GM23338 (cell line): Measurements from ENCODE around the gene PHACTR1. TPM values are rescaled to one million over a fixed set of nuclear protein-coding genes. Genes with fewer than 3 reads are reported as not detected.

Experiments used
- ATAC-seq: fragments of 200-7000 bp; cut with Tn5 transposase; 3 replicates; pipeline ENCODE4 v1.9.1; 2020
- DNase-seq: peaks from one replicate; pipeline ENCODE4 v3.0.0-alpha.2; 2015; ENCODE audit warnings: low spot score
- H2AFZ ChIP-seq: fragments of 200-600 bp; sonication (generic); 2 replicates; pipeline ENCODE4 v1.8.0; 2016; ENCODE audit warnings: antibody characterized with exemption, mild to moderate bottlenecking, moderate library complexity
- H3F3A ChIP-seq: fragments of 200-600 bp; sonication (generic); replicated peaks from 2 replicates; pipeline ENCODE4 v1.8.0; 2017; ENCODE audit warnings: antibody characterized with exemption, mixed run types, low read depth
- H3K27ac ChIP-seq: fragments of 200-600 bp; sonication (generic); 2 replicates; pipeline ENCODE4 v1.6.1; 2016; ENCODE audit warnings: low read depth
- H3K27me3 ChIP-seq: fragments of 200-600 bp; sonication (generic); 2 replicates; pipeline ENCODE4 v1.8.0; 2016; ENCODE audit warnings: mild to moderate bottlenecking, mixed run types, moderate library complexity; ENCODE audit not compliant: insufficient read depth
- H3K36me3 ChIP-seq: fragments of 200-600 bp; sonication (generic); 2 replicates; pipeline ENCODE4 v1.8.0; 2016; ENCODE audit warnings: mild to moderate bottlenecking; ENCODE audit not compliant: insufficient read depth
- H3K4me1 ChIP-seq: fragments of 200-600 bp; sonication (generic); 2 replicates; pipeline ENCODE4 v1.8.0; 2016; ENCODE audit warnings: mild to moderate bottlenecking, moderate library complexity; ENCODE audit not compliant: insufficient read depth
- H3K4me2 ChIP-seq: fragments of 200-600 bp; sonication (generic); 2 replicates; pipeline ENCODE4 v1.7.1; 2017; ENCODE audit warnings: mixed run types
- H3K4me3 ChIP-seq: fragments of 200-600 bp; sonication (generic); 2 replicates; pipeline ENCODE4 v1.6.1; 2016; ENCODE audit warnings: mixed run types
- H3K79me2 ChIP-seq: fragments of 200-600 bp; sonication (generic); replicated peaks from 2 replicates; pipeline ENCODE4 v1.8.0; 2017; ENCODE audit warnings: mild to moderate bottlenecking; ENCODE audit not compliant: insufficient read depth
- H3K9me2 ChIP-seq: fragments of 200-600 bp; sonication (generic); 2 replicates; pipeline ENCODE4 v1.8.0; 2017; ENCODE audit not compliant: insufficient read depth
- H4K20me1 ChIP-seq: fragments of 200-600 bp; sonication (generic); replicated peaks from 2 replicates; pipeline ENCODE4 v1.8.0; 2017; ENCODE audit warnings: mild to moderate bottlenecking; ENCODE audit not compliant: insufficient read depth
- H3K27ac Mint-ChIP-seq: 2 replicates; pipeline ENCODE4 v1.8.0; 2020; ENCODE audit warnings: inconsistent platforms, mild to moderate bottlenecking, moderate library complexity, mixed read lengths
- H3K27me3 Mint-ChIP-seq: 3 replicates; pipeline ENCODE4 v1.8.0; 2022; ENCODE audit warnings: low read depth, mild to moderate bottlenecking, moderate library complexity, mixed read lengths, inconsistent platforms; ENCODE audit not compliant: insufficient read depth, poor library complexity
- H3K36me3 Mint-ChIP-seq: 3 replicates; pipeline ENCODE4 v1.8.0; 2021; ENCODE audit warnings: low read depth, mild to moderate bottlenecking, inconsistent platforms, moderate library complexity, mixed read lengths
- H3K4me1 Mint-ChIP-seq: 3 replicates; pipeline ENCODE4 v1.8.0; 2020; ENCODE audit warnings: mild to moderate bottlenecking, inconsistent platforms, mixed read lengths
- H3K4me3 Mint-ChIP-seq: 3 replicates; pipeline ENCODE4 v1.8.0; 2021; ENCODE audit warnings: moderate library complexity, mild to moderate bottlenecking, inconsistent platforms, mixed read lengths
- H3K9me3 Mint-ChIP-seq: 3 replicates; pipeline ENCODE4 v1.8.0; 2020; ENCODE audit warnings: moderate library complexity, mild to moderate bottlenecking, inconsistent platforms, mixed read lengths
- CREB1 ChIP-seq: fragments of 250-450 bp; sonication (Bioruptor Pico); IDR thresholded peaks from 2 replicates; pipeline ENCODE4 v1.5.0; 2020; ENCODE audit warnings: low read depth, mild to moderate bottlenecking, moderate library complexity
- EZH2 ChIP-seq: fragments of 200-600 bp; sonication (generic); IDR thresholded peaks from one replicate; pipeline ENCODE4 v1.8.0; 2017; ENCODE audit warnings: antibody characterized with exemption, mild to moderate bottlenecking, low read depth; ENCODE audit not compliant: unreplicated experiment
- EZH2phosphoT487 ChIP-seq: fragments of 200-600 bp; sonication (generic); IDR thresholded peaks from one replicate; pipeline ENCODE4 v1.8.1; 2018; ENCODE audit warnings: antibody characterized with exemption; ENCODE audit not compliant: unreplicated experiment
- JUNB ChIP-seq: IDR thresholded peaks from one replicate; pipeline ENCODE4 v1.6.1; 2016; ENCODE audit warnings: antibody characterized with exemption; ENCODE audit not compliant: unreplicated experiment
- NANOG ChIP-seq: IDR thresholded peaks from 2 replicates; pipeline ENCODE4 v1.6.1; 2016; ENCODE audit warnings: antibody characterized with exemption, borderline replicate concordance
- POLR2AphosphoS5 ChIP-seq: IDR thresholded peaks from 2 replicates; pipeline ENCODE4 v1.6.1; 2016; ENCODE audit warnings: antibody characterized with exemption, low read depth
- STAT1 ChIP-seq: IDR thresholded peaks from one replicate; pipeline ENCODE4 v1.6.1; 2016; ENCODE audit warnings: antibody characterized with exemption; ENCODE audit not compliant: unreplicated experiment
- ZNF114 ChIP-seq: fragments of 250-450 bp; sonication (Bioruptor Pico); IDR thresholded peaks from 2 replicates; pipeline ENCODE4 v1.5.0; 2020; ENCODE audit warnings: mild to moderate bottlenecking, moderate library complexity
- ZNF331 ChIP-seq: fragments of 250-450 bp; sonication (Bioruptor Pico); IDR thresholded peaks from 2 replicates; pipeline ENCODE4 v1.5.0; 2020; ENCODE audit warnings: low read depth, mild to moderate bottlenecking, moderate library complexity
- polyA plus RNA-seq: library from polyadenylated mRNA; unstranded; fragments of >200 nt; fragmentation: Nextera tagmentation; extraction: Ambion mirVana; gene quantifications from 2 replicates; pipeline ENCODE4 v1.2.1, GENCODE V29; 2016
- total RNA-seq: library from RNA; depleted of rRNA; stranded (reverse); fragments of >200 nt; shearing (Covaris generic); gene quantifications from 2 replicates; pipeline ENCODE4 v1.2.3, GENCODE V29; 2014
- TF ChIP-seq, protein P1 (sequence below): fragments of 250-450 bp; sonication (Bioruptor Pico); IDR thresholded peaks from 2 replicates; pipeline ENCODE4 v1.5.0; 2020; ENCODE audit warnings: mild to moderate bottlenecking, moderate library complexity
- TF ChIP-seq, protein P2 (sequence below): IDR thresholded peaks from 2 replicates; pipeline ENCODE4 v1.6.1; 2016; ENCODE audit warnings: antibody characterized with exemption
- TF ChIP-seq, protein P3 (sequence below): IDR thresholded peaks from one replicate; pipeline ENCODE4 v1.6.1; 2018; ENCODE audit warnings: antibody characterized with exemption; ENCODE audit not compliant: unreplicated experiment
- TF ChIP-seq, protein P4 (sequence below), 2 experiments: fragments of 200-600 bp in 1 of 2; sonication (generic) in 1 of 2; conservative IDR thresholded peaks; 2 replicates each; pipeline versions ENCODE4 v1.5.1 to v1.6.1; 2016 to 2017; ENCODE audit warnings: antibody characterized with exemption in 2 of 2, low read depth in 2 of 2, mild to moderate bottlenecking in 2 of 2, moderate library complexity in 1 of 2

The PHACTR1 gene
- total and polyA plus RNA-seq, 2 experiments from 2014 or later, result 5.9 to 19.3 TPM

DNA sequence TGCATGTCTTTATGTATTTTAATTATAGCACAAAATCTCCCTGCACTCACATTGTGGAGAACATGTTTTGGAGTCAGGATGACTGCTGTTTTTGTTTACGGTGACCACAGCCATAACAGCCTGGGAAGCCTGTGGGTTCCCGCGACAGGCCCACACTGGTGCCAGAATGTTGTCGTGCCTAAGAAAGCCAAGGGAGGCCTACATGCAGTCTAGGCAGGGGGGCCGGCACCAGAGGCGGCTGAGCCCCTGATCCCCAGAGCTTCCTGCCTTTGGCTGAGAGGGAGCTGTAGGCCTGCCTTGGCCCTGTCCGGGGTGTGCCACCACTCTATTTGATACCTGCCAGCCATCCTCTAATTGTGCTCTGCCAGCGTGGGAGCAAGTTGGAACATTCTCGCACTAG, 565.1 kb downstream of the PHACTR1 start:
- Mint-ChIP-seq H3K4me3 (no peak overlapping the region), H3K36me3 (peaks cover 21% of the 10 kb centered on the region), H3K9me3 (peaks cover 11% of the 10 kb centered on the region; the same call in 2 of the 3 replicates), H3K27me3 (peaks cover 13% of the 10 kb centered on the region), H3K27ac (no peak overlapping the region), H3K4me1 (peaks cover 15% of the 10 kb centered on the region)
- no peaks in the 10 kb centered on the region for H3F3A ChIP-seq
- no peak overlapping the region for H2AFZ ChIP-seq
- H3K4me3 ChIP-seq, result no peak overlapping the region
- no peaks in the 10 kb centered on the region for H4K20me1 ChIP-seq
- no peak overlapping the region for H3K4me2 ChIP-seq
- DNase-seq (no peak), ATAC-seq (no peak)
- H3K27me3 ChIP-seq, result no peaks in the 10 kb centered on the region
- H3K36me3 ChIP-seq, result no peaks in the 10 kb centered on the region
- no peak overlapping the region for H3K27ac ChIP-seq
- H3K4me1 ChIP-seq, result peaks cover 9% of the 10 kb centered on the region; the same call in 1 of the 2 replicates
- no peaks in the 10 kb centered on the region for H3K9me2 ChIP-seq
- H3K79me2 ChIP-seq, result no peaks in the 10 kb centered on the region
- TF ChIP-seq CREB1 (no peak), STAT1 (no peak), ZNF331 (CRISPR knock-in tag) (no peak), EZH2 (no peak), EZH2phosphoT487 (no peak), POLR2AphosphoS5 (no peak), ZNF114 (CRISPR knock-in tag) (no peak), NANOG (no peak), JUNB (no peak)
- TF ChIP-seq, protein P1, sequence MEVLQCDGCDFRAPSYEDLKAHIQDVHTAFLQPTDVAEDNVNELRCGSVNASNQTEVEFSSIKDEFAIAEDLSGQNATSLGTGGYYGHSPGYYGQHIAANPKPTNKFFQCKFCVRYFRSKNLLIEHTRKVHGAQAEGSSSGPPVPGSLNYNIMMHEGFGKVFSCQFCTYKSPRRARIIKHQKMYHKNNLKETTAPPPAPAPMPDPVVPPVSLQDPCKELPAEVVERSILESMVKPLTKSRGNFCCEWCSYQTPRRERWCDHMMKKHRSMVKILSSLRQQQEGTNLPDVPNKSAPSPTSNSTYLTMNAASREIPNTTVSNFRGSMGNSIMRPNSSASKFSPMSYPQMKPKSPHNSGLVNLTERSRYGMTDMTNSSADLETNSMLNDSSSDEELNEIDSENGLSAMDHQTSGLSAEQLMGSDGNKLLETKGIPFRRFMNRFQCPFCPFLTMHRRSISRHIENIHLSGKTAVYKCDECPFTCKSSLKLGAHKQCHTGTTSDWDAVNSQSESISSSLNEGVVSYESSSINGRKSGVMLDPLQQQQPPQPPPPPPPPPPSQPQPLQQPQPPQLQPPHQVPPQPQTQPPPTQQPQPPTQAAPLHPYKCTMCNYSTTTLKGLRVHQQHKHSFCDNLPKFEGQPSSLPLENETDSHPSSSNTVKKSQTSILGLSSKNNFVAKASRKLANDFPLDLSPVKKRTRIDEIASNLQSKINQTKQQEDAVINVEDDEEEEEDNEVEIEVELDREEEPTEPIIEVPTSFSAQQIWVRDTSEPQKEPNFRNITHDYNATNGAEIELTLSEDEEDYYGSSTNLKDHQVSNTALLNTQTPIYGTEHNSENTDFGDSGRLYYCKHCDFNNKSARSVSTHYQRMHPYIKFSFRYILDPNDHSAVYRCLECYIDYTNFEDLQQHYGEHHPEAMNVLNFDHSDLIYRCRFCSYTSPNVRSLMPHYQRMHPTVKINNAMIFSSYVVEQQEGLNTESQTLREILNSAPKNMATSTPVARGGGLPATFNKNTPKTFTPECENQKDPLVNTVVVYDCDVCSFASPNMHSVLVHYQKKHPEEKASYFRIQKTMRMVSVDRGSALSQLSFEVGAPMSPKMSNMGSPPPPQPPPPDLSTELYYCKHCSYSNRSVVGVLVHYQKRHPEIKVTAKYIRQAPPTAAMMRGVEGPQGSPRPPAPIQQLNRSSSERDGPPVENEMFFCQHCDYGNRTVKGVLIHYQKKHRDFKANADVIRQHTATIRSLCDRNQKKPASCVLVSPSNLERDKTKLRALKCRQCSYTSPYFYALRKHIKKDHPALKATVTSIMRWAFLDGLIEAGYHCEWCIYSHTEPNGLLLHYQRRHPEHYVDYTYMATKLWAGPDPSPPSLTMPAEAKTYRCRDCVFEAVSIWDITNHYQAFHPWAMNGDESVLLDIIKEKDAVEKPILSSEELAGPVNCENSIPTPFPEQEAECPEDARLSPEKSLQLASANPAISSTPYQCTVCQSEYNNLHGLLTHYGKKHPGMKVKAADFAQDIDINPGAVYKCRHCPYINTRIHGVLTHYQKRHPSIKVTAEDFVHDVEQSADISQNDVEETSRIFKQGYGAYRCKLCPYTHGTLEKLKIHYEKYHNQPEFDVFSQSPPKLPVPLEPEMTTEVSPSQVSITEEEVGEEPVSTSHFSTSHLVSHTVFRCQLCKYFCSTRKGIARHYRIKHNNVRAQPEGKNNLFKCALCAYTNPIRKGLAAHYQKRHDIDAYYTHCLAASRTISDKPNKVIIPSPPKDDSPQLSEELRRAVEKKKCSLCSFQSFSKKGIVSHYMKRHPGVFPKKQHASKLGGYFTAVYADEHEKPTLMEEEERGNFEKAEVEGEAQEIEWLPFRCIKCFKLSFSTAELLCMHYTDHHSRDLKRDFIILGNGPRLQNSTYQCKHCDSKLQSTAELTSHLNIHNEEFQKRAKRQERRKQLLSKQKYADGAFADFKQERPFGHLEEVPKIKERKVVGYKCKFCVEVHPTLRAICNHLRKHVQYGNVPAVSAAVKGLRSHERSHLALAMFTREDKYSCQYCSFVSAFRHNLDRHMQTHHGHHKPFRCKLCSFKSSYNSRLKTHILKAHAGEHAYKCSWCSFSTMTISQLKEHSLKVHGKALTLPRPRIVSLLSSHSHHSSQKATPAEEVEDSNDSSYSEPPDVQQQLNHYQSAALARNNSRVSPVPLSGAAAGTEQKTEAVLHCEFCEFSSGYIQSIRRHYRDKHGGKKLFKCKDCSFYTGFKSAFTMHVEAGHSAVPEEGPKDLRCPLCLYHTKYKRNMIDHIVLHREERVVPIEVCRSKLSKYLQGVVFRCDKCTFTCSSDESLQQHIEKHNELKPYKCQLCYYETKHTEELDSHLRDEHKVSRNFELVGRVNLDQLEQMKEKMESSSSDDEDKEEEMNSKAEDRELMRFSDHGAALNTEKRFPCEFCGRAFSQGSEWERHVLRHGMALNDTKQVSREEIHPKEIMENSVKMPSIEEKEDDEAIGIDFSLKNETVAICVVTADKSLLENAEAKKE, result no peak
- TF ChIP-seq, protein P2, sequence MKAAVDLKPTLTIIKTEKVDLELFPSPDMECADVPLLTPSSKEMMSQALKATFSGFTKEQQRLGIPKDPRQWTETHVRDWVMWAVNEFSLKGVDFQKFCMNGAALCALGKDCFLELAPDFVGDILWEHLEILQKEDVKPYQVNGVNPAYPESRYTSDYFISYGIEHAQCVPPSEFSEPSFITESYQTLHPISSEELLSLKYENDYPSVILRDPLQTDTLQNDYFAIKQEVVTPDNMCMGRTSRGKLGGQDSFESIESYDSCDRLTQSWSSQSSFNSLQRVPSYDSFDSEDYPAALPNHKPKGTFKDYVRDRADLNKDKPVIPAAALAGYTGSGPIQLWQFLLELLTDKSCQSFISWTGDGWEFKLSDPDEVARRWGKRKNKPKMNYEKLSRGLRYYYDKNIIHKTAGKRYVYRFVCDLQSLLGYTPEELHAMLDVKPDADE, result no peak
- TF ChIP-seq, protein P3, sequence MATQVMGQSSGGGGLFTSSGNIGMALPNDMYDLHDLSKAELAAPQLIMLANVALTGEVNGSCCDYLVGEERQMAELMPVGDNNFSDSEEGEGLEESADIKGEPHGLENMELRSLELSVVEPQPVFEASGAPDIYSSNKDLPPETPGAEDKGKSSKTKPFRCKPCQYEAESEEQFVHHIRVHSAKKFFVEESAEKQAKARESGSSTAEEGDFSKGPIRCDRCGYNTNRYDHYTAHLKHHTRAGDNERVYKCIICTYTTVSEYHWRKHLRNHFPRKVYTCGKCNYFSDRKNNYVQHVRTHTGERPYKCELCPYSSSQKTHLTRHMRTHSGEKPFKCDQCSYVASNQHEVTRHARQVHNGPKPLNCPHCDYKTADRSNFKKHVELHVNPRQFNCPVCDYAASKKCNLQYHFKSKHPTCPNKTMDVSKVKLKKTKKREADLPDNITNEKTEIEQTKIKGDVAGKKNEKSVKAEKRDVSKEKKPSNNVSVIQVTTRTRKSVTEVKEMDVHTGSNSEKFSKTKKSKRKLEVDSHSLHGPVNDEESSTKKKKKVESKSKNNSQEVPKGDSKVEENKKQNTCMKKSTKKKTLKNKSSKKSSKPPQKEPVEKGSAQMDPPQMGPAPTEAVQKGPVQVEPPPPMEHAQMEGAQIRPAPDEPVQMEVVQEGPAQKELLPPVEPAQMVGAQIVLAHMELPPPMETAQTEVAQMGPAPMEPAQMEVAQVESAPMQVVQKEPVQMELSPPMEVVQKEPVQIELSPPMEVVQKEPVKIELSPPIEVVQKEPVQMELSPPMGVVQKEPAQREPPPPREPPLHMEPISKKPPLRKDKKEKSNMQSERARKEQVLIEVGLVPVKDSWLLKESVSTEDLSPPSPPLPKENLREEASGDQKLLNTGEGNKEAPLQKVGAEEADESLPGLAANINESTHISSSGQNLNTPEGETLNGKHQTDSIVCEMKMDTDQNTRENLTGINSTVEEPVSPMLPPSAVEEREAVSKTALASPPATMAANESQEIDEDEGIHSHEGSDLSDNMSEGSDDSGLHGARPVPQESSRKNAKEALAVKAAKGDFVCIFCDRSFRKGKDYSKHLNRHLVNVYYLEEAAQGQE, result no peak
- TF ChIP-seq, protein P4, sequence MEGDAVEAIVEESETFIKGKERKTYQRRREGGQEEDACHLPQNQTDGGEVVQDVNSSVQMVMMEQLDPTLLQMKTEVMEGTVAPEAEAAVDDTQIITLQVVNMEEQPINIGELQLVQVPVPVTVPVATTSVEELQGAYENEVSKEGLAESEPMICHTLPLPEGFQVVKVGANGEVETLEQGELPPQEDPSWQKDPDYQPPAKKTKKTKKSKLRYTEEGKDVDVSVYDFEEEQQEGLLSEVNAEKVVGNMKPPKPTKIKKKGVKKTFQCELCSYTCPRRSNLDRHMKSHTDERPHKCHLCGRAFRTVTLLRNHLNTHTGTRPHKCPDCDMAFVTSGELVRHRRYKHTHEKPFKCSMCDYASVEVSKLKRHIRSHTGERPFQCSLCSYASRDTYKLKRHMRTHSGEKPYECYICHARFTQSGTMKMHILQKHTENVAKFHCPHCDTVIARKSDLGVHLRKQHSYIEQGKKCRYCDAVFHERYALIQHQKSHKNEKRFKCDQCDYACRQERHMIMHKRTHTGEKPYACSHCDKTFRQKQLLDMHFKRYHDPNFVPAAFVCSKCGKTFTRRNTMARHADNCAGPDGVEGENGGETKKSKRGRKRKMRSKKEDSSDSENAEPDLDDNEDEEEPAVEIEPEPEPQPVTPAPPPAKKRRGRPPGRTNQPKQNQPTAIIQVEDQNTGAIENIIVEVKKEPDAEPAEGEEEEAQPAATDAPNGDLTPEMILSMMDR (conservative IDR thresholded peaks at IDR 0.05; ENCODE audit: low read depth in 2 of 2), result no peak
